H9 (cell line): ENCODE results near the gene LTB4R2. TPM values are rescaled to one million over a fixed set of nuclear protein-coding genes. Genes with fewer than 3 reads are reported as not detected.

Source experiments
- DNase-seq: peaks from one replicate; pipeline ENCODE4 v3.0.0-alpha.2; 2017
- H2AFZ ChIP-seq: one replicate; pipeline ENCODE4 v1.6.1; 2013; ENCODE audit warnings: mild to moderate bottlenecking, low read length, control low read depth, moderate library complexity
- H2AK5ac ChIP-seq: 2 replicates; pipeline ENCODE4 v1.6.1; 2013; ENCODE audit warnings: low read length, control low read depth, mixed read lengths; ENCODE audit not compliant: insufficient read length
- H2BK120ac ChIP-seq: one replicate; pipeline ENCODE4 v1.6.1; 2013; ENCODE audit warnings: low read depth, mild to moderate bottlenecking, low read length, control low read depth, inconsistent platforms; ENCODE audit not compliant: poor library complexity, severe bottlenecking
- H2BK12ac ChIP-seq: 2 replicates; pipeline ENCODE4 v1.6.1; 2013; ENCODE audit warnings: low read length, control low read depth, mixed read lengths, low read depth; ENCODE audit not compliant: insufficient read length
- H2BK15ac ChIP-seq: 2 replicates; pipeline ENCODE4 v1.6.1; 2013; ENCODE audit warnings: low read depth, low read length, control low read depth
- H2BK20ac ChIP-seq: one replicate; pipeline ENCODE4 v1.6.1; 2013; ENCODE audit warnings: low read depth, mild to moderate bottlenecking, low read length, control low read depth, inconsistent platforms; ENCODE audit not compliant: poor library complexity, severe bottlenecking
- H2BK5ac ChIP-seq: 2 replicates; pipeline ENCODE4 v1.6.1; 2013; ENCODE audit warnings: low read length, control low read depth, mixed read lengths; ENCODE audit not compliant: insufficient read length
- H3K14ac ChIP-seq: 2 replicates; pipeline ENCODE4 v1.6.1; 2013; ENCODE audit warnings: low read length, control low read depth; ENCODE audit not compliant: insufficient read depth
- H3K18ac ChIP-seq: 2 replicates; pipeline ENCODE4 v1.6.1; 2013; ENCODE audit warnings: low read depth, mild to moderate bottlenecking, mixed read lengths, low read length, control low read depth; ENCODE audit not compliant: insufficient read length
- H3K23ac ChIP-seq: 2 replicates; pipeline ENCODE4 v1.6.1; 2013; ENCODE audit warnings: low read length, control low read depth, mixed read lengths, low read depth; ENCODE audit not compliant: insufficient read length
- H3K23me2 ChIP-seq: 2 replicates; pipeline ENCODE4 v1.6.1; 2013; ENCODE audit warnings: low read depth, mild to moderate bottlenecking, mixed read lengths, low read length, control low read depth; ENCODE audit not compliant: insufficient read length, poor library complexity, severe bottlenecking
- H3K27ac ChIP-seq: 2 replicates; pipeline ENCODE4 v1.5.1; 2013; ENCODE audit warnings: low read length, control low read depth, mixed read lengths, low read depth; ENCODE audit not compliant: insufficient read length
- H3K27me3 ChIP-seq: 2 replicates; pipeline ENCODE4 v1.6.1; 2013; ENCODE audit warnings: low read length, control low read depth, inconsistent platforms; ENCODE audit not compliant: insufficient read depth
- H3K4ac ChIP-seq: 2 replicates; pipeline ENCODE4 v1.6.1; 2013; ENCODE audit warnings: low read depth, mild to moderate bottlenecking, control low read depth, inconsistent platforms, low read length, moderate library complexity
- H3K4me1 ChIP-seq: 2 replicates; pipeline ENCODE4 v1.6.1; 2013; ENCODE audit warnings: low read length, control low read depth, inconsistent platforms; ENCODE audit not compliant: insufficient read depth
- H3K4me2 ChIP-seq: 2 replicates; pipeline ENCODE4 v1.6.1; 2013; ENCODE audit warnings: low read length, control low read depth, mixed read lengths; ENCODE audit not compliant: insufficient read length, insufficient read depth
- H3K56ac ChIP-seq: 2 replicates; pipeline ENCODE4 v1.6.1; 2013; ENCODE audit warnings: low read depth, mild to moderate bottlenecking, mixed read lengths, low read length, control low read depth; ENCODE audit not compliant: insufficient read length
- H3K79me1 ChIP-seq: 2 replicates; pipeline ENCODE4 v1.6.1; 2013; ENCODE audit warnings: low read depth, mild to moderate bottlenecking, moderate library complexity, low read length, control low read depth, inconsistent platforms; ENCODE audit not compliant: insufficient read depth, poor library complexity, severe bottlenecking
- H3K79me2 ChIP-seq: 2 replicates; pipeline ENCODE4 v1.6.1; 2013; ENCODE audit warnings: low read length, control low read depth, inconsistent platforms; ENCODE audit not compliant: insufficient read depth
- H3K9ac ChIP-seq: 2 replicates; pipeline ENCODE4 v1.6.1; 2013; ENCODE audit warnings: low read length, control low read depth, mixed read lengths; ENCODE audit not compliant: insufficient read length; ENCODE audit errors: extremely low read depth
- H3K9me3 ChIP-seq: one replicate; pipeline ENCODE4 v1.6.1; 2013; ENCODE audit warnings: low read depth, low read length, inconsistent platforms; ENCODE audit not compliant: control insufficient read depth
- H3T11ph ChIP-seq: one replicate; pipeline ENCODE4 v1.6.1; 2013; ENCODE audit warnings: mild to moderate bottlenecking, low read length, control low read depth, inconsistent platforms
- H4K20me1 ChIP-seq: one replicate; pipeline ENCODE4 v1.6.1; 2013; ENCODE audit not compliant: control insufficient read depth, insufficient read length, insufficient read depth
- H4K5ac ChIP-seq: 2 replicates; pipeline ENCODE4 v1.6.1; 2013; ENCODE audit warnings: low read depth, mild to moderate bottlenecking, mixed read lengths, low read length, control low read depth; ENCODE audit not compliant: insufficient read length
- H4K8ac ChIP-seq: replicated peaks from 2 replicates; pipeline ENCODE4 v1.6.1; 2013; ENCODE audit warnings: low read length, control low read depth, mixed read lengths, low read depth; ENCODE audit not compliant: insufficient read length
- H4K91ac ChIP-seq: 2 replicates; pipeline ENCODE4 v1.6.1; 2013; ENCODE audit warnings: low read depth, mild to moderate bottlenecking, moderate library complexity, mixed read lengths, low read length, control low read depth; ENCODE audit not compliant: insufficient read length
- H3K27ac Mint-ChIP-seq, 3 experiments: 2 replicates in 2 of 3; 3 replicates in 1 of 3; pipeline ENCODE4 v1.8.0; 2020 to 2021; ENCODE audit warnings: mixed read lengths in 3 of 3, mild to moderate bottlenecking in 1 of 3, moderate library complexity in 1 of 3
- H3K27me3 Mint-ChIP-seq: 2 replicates; pipeline ENCODE4 v1.8.0; 2021; ENCODE audit warnings: low read depth, mild to moderate bottlenecking, moderate library complexity, mixed read lengths
- H3K36me3 Mint-ChIP-seq, 3 experiments: 2 replicates in 2 of 3; 3 replicates in 1 of 3; pipeline ENCODE4 v1.8.0; 2020 to 2021; ENCODE audit warnings: low read depth in 3 of 3, mixed read lengths in 3 of 3; ENCODE audit not compliant: insufficient read depth in 1 of 3
- H3K4me1 Mint-ChIP-seq, 2 experiments: 2 replicates each; pipeline ENCODE4 v1.8.0; 2020; ENCODE audit warnings: mixed read lengths in 2 of 2
- H3K4me3 Mint-ChIP-seq, 2 experiments: 2 replicates in 1 of 2; 3 replicates in 1 of 2; pipeline ENCODE4 v1.8.0; 2020 to 2021; ENCODE audit warnings: mild to moderate bottlenecking in 2 of 2, mixed read lengths in 2 of 2, moderate library complexity in 1 of 2
- H3K9me3 Mint-ChIP-seq, 2 experiments: 2 replicates in 1 of 2; 3 replicates in 1 of 2; pipeline ENCODE4 v1.8.0; 2020; ENCODE audit warnings: mild to moderate bottlenecking in 2 of 2, mixed read lengths in 2 of 2, moderate library complexity in 1 of 2
- WGBS: extraction: QIAGEN DNeasy Blood & Tissue Kit; methylation state at CpG from one replicate; pipeline ENCODE4 v1.1.7; 2013; ENCODE audit warnings: missing lambda C conversion rate, low lambda C conversion rate, mixed read lengths; ENCODE audit not compliant: insufficient read length; ENCODE audit errors: extremely low coverage; 5-methylcytosine and 5-hydroxymethylcytosine counted together
- total RNA-seq: library from RNA; stranded (reverse); gene quantifications from 2 replicates; pipeline ENCODE4 v1.2.1, GENCODE V29; 2021
- TF ChIP-seq, protein P1 (sequence below): fragments of 200-600 bp; sonication (generic); conservative IDR thresholded peaks from 3 replicates; pipeline ENCODE4 v1.8.0; 2021; ENCODE audit warnings: antibody characterized with exemption, mild to moderate bottlenecking

The LTB4R2 gene
- total RNA-seq, 1 experiment from 2014 or later, result 13.4 TPM

DNA sequence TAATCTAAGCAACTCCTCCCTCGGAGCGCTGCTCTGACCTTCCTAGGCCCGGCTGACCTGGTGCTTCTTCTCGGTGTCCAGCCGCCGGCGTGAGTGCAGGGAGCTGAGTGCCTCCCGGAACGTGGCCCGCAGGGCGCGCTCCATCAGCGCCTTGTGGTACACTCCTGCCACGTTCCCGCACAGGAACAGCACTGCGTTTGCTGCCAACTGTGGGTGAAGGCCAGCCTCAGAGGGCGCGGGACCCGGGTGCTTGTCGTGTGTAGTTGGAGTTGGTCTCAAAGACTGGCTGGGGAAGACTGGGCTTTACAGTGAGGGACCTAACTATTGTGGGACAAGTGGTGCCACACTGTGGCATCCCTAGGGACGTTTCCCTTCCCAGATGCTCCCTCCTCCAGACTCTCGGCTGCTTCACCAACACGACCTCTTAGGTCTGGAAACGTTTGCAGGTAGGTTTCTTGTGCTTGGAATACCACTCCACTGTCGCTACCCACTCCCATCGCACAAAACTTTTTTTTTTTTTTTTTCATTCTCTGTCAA, 21.9 kb downstream of the LTB4R2 start:
- no peak overlapping the region for H3K18ac ChIP-seq
- Mint-ChIP-seq H3K9me3 (peaks cover 0 to 2% of the 10 kb centered on the region in 2 experiments; a peak in 4 of 5 replicates), H3K27me3 (peaks cover 90% of the 10 kb centered on the region), H3K36me3 (no peaks in the 10 kb centered on the region; a peak in 1 of 7 replicates), H3K4me1 (peaks cover 19 to 33% of the 10 kb centered on the region in 2 experiments), H3K27ac (no peak overlapping the region), H3K4me3 (peak overlapping the region; percentile 60 to 91; a peak in 4 of 5 replicates)
- H2BK15ac ChIP-seq, result no peak overlapping the region
- no peak overlapping the region for H2AK5ac ChIP-seq
- H2AFZ ChIP-seq, result no peak overlapping the region
- no peak overlapping the region for H4K91ac ChIP-seq
- no peak overlapping the region for H3T11ph ChIP-seq
- H3K4me1 ChIP-seq, result no peaks in the 10 kb centered on the region; the same call in 1 of the 2 replicates
- no peaks in the 10 kb centered on the region for H3K79me2 ChIP-seq
- no peak overlapping the region for H2BK20ac ChIP-seq
- peaks cover 20% of the 10 kb centered on the region for H3K23me2 ChIP-seq
- no peak overlapping the region for H3K9ac ChIP-seq
- no peak overlapping the region for H2BK120ac ChIP-seq
- no peak overlapping the region for H3K14ac ChIP-seq
- no peak overlapping the region for H3K56ac ChIP-seq
- no peak overlapping the region for H3K27ac ChIP-seq
- H3K9me3 ChIP-seq, result no peaks in the 10 kb centered on the region
- peak overlapping the region; percentile 85 for H3K4me2 ChIP-seq
- no peak overlapping the region for H3K23ac ChIP-seq
- H3K79me1 ChIP-seq, result no peaks in the 10 kb centered on the region
- H4K8ac ChIP-seq, result no peak overlapping the region
- H4K20me1 ChIP-seq, result no peaks in the 10 kb centered on the region
- no peak overlapping the region for H3K4ac ChIP-seq
- TF ChIP-seq, protein P1, sequence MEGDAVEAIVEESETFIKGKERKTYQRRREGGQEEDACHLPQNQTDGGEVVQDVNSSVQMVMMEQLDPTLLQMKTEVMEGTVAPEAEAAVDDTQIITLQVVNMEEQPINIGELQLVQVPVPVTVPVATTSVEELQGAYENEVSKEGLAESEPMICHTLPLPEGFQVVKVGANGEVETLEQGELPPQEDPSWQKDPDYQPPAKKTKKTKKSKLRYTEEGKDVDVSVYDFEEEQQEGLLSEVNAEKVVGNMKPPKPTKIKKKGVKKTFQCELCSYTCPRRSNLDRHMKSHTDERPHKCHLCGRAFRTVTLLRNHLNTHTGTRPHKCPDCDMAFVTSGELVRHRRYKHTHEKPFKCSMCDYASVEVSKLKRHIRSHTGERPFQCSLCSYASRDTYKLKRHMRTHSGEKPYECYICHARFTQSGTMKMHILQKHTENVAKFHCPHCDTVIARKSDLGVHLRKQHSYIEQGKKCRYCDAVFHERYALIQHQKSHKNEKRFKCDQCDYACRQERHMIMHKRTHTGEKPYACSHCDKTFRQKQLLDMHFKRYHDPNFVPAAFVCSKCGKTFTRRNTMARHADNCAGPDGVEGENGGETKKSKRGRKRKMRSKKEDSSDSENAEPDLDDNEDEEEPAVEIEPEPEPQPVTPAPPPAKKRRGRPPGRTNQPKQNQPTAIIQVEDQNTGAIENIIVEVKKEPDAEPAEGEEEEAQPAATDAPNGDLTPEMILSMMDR, result no peak
- H2BK5ac ChIP-seq, result no peak overlapping the region
- H3K27me3 ChIP-seq, result peaks cover 33% of the 10 kb centered on the region
- DNase-seq, result peak; percentile 56
- H2BK12ac ChIP-seq, result no peak overlapping the region
- no CpG with 5 or more reads among the region's 26 CpGs for WGBS
- no peak overlapping the region for H4K5ac ChIP-seq
